Osteoblast (primary cell): ENCODE results near the gene TRIM56. TPM values are rescaled to one million over a fixed set of nuclear protein-coding genes. Genes with fewer than 3 reads are reported as not detected.
A peak's percentile ranks its signal among the peaks of the same experiment; 100 is the strongest.
"Not testable (repeated sequence)": the region's sequence is repeated elsewhere in the genome, so short reads cannot be mapped to it uniquely, and the experiment has no call there.

Experiments used
- DNase-seq: peaks from one replicate; pipeline ENCODE4 v3.0.0; 2011; ENCODE audit warnings: low spot score, mixed read lengths; ENCODE audit not compliant: insufficient read length; ENCODE audit errors: missing footprints
- H2AFZ ChIP-seq: 2 replicates; pipeline ENCODE4 v1.6.0; 2011; ENCODE audit warnings: mild to moderate bottlenecking, low read length
- H3K27ac ChIP-seq: 2 replicates; pipeline ENCODE4 v1.5.1; 2011; ENCODE audit warnings: mild to moderate bottlenecking, low read depth, low read length, moderate library complexity
- H3K27me3 ChIP-seq: 2 replicates; pipeline ENCODE4 v1.6.0; 2012; ENCODE audit warnings: mild to moderate bottlenecking, control low read depth, inconsistent platforms, low read length, moderate library complexity; ENCODE audit not compliant: insufficient read depth
- H3K36me3 ChIP-seq: 2 replicates; pipeline ENCODE4 v1.5.1; 2011; ENCODE audit warnings: mild to moderate bottlenecking, low read length, control low read depth, moderate library complexity; ENCODE audit not compliant: insufficient read depth
- H3K4me1 ChIP-seq: 2 replicates; pipeline ENCODE4 v1.5.1; 2011; ENCODE audit warnings: mild to moderate bottlenecking, low read length, control low read depth, moderate library complexity; ENCODE audit not compliant: insufficient read depth
- H3K4me2 ChIP-seq: 2 replicates; pipeline ENCODE4 v1.6.0; 2011; ENCODE audit warnings: mild to moderate bottlenecking, low read length; ENCODE audit not compliant: insufficient read depth
- H3K4me3 ChIP-seq: fragments of 200-600 bp; sonication (generic); 3 replicates; pipeline ENCODE4 v1.5.1; 2012; ENCODE audit warnings: mild to moderate bottlenecking, low read length, inconsistent platforms; ENCODE audit not compliant: insufficient read depth
- H3K79me2 ChIP-seq: 2 replicates; pipeline ENCODE4 v1.6.0; 2012; ENCODE audit warnings: mild to moderate bottlenecking, low read length, control low read depth, inconsistent platforms; ENCODE audit not compliant: insufficient read depth
- H3K9me3 ChIP-seq: 2 replicates; pipeline ENCODE4 v1.5.1; 2011; ENCODE audit warnings: low read depth, low read length, control low read depth
- H4K20me1 ChIP-seq: 2 replicates; pipeline ENCODE4 v1.6.0; 2012; ENCODE audit warnings: mild to moderate bottlenecking, low read length, control low read depth; ENCODE audit not compliant: insufficient read depth
- total RNA-seq: library from RNA; depleted of rRNA; stranded (reverse); fragments of >200 nt; gene quantifications from 2 replicates; pipeline ENCODE4 v1.2.3, GENCODE V29; 2012
- TF ChIP-seq, protein P1 (sequence below): IDR thresholded peaks from 2 replicates; pipeline ENCODE4 v1.5.1; 2011; ENCODE audit warnings: mild to moderate bottlenecking, low read depth, low read length, moderate library complexity; ENCODE audit errors: extremely low read depth

TRIM56 gene
- total RNA-seq, 1 donor = 13.8 TPM

DNA sequence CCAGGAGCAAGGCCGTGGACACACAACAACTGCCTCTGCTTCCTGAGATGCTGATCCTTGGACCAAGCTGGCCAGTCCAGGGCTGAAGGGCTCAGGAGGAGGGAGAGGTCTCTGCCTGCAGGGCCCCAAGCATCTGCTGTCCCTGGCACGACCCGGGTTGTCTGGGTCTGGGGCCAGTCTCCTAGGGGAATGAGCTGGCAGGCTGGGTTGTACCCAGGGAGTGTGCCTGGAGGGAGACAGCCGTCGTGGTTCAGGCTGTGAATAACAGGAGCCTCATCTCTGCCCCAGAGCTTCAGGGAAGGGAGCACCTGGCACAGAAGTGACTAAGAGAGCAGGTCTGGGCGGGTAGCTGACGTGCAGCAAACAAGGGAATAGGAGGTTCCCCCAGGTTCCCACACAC lies 23.7 kb downstream of the TRIM56 start:
- Histone ChIP-seq H3K27ac (peak overlapping the region; percentile 34), H3K27me3 (no peaks in the 10 kb centered on the region), H3K9me3 (no peaks in the 10 kb centered on the region), H3K36me3 (no peaks in the 10 kb centered on the region), H3K4me3 (no peak overlapping the region), H3K4me2 (no peak overlapping the region), H3K79me2 (no peaks in the 10 kb centered on the region), H3K4me1 (peaks cover 25% of the 10 kb centered on the region), H2AFZ (no peak overlapping the region), H4K20me1 (no peaks in the 10 kb centered on the region)
- peak; percentile 68 for DNase-seq
- TF ChIP-seq, protein P1, sequence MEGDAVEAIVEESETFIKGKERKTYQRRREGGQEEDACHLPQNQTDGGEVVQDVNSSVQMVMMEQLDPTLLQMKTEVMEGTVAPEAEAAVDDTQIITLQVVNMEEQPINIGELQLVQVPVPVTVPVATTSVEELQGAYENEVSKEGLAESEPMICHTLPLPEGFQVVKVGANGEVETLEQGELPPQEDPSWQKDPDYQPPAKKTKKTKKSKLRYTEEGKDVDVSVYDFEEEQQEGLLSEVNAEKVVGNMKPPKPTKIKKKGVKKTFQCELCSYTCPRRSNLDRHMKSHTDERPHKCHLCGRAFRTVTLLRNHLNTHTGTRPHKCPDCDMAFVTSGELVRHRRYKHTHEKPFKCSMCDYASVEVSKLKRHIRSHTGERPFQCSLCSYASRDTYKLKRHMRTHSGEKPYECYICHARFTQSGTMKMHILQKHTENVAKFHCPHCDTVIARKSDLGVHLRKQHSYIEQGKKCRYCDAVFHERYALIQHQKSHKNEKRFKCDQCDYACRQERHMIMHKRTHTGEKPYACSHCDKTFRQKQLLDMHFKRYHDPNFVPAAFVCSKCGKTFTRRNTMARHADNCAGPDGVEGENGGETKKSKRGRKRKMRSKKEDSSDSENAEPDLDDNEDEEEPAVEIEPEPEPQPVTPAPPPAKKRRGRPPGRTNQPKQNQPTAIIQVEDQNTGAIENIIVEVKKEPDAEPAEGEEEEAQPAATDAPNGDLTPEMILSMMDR = no peak

DNA sequence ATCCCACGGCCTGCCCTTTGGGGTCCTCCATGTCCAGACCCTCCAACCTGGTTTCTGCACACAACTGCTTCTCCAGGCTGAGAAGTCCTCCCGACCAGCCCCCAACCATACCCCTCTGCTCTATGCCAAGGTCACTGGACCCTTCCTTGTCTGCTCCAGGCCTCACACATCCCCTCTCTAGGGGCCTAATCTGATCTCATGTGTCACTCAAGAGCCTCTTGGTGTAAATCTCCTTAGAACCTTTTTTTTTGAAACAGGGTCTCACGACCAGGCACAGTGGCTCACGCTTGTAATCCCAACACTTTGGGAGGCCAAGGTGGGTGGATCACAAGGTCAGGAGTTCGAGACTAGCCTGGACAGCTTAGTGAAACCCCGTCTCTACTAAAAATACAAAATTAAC lies 24.1 kb downstream of the TRIM56 start:
- Histone ChIP-seq H2AFZ (no peak overlapping the region), H3K36me3 (no peaks in the 10 kb centered on the region), H3K4me2 (no peak overlapping the region), H4K20me1 (no peaks in the 10 kb centered on the region), H3K79me2 (no peaks in the 10 kb centered on the region), H3K27ac (peak overlapping the region; percentile 29), H3K27me3 (no peaks in the 10 kb centered on the region), H3K9me3 (no peaks in the 10 kb centered on the region), H3K4me1 (peaks cover 25% of the 10 kb centered on the region), H3K4me3 (no peak overlapping the region)
- DNase-seq = no peak
- TF ChIP-seq, protein P1 = no peak

DNA sequence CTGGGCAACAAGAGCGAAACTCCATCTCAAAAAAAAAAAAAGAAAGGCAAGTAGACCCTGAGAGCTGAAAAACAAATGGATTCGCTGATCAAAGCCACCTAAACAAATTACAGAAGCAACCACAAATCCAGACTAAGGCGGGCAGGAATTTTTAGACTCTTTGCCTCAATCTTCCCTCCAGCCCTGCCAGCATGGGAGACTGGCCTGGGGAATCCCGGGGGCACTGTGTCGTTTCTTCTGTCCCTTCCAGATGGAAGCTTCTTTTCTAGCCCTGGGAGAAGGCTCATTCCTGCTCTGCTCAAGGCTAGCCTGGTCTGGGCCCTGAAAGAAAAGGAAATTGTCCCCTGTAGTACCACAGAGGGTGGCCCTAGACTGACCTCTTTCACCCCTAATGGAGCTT lies 26.0 kb downstream of the TRIM56 start:
- H3K4me1 ChIP-seq = peaks cover 29% of the 10 kb centered on the region
- DNase-seq = no peak
- no peaks in the 10 kb centered on the region for H4K20me1 ChIP-seq
- TF ChIP-seq, protein P1 = no peak
- H3K4me3 ChIP-seq = no peak overlapping the region
- no peaks in the 10 kb centered on the region for H3K9me3 ChIP-seq
- H3K27me3 ChIP-seq = no peaks in the 10 kb centered on the region
- H3K27ac ChIP-seq = no peak overlapping the region
- H3K36me3 ChIP-seq = no peaks in the 10 kb centered on the region
- H3K79me2 ChIP-seq = no peaks in the 10 kb centered on the region
- H2AFZ ChIP-seq = no peak overlapping the region
- H3K4me2 ChIP-seq = no peak overlapping the region

DNA sequence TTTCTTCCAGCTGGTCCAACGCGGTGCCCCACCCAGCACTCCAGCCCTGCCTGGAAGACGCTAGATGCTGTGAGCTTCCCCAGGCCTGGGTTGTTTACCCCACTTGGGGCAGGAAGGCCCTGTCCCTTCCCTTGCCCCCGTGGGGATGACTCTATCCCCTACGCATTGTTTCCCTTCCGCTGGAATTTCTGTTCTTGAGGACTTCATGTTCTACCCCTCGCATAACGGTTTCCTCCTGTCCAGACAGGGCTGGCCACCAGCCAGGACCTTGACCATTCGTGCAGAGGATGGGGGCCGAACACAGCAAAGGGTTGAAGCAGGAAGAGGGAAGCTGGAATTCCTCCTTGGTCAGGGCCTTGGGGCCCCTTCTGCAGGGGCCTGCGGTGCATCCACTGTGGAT lies 27.0 kb downstream of the TRIM56 start:
- peak overlapping the region; percentile 53 for H3K27ac ChIP-seq
- H3K79me2 ChIP-seq = no peaks in the 10 kb centered on the region
- H3K4me2 ChIP-seq = no peak overlapping the region
- TF ChIP-seq, protein P1 = no peak
- peak; percentile 69 for DNase-seq
- H4K20me1 ChIP-seq = no peaks in the 10 kb centered on the region
- peaks cover 38% of the 10 kb centered on the region for H3K4me1 ChIP-seq
- H3K4me3 ChIP-seq = no peak overlapping the region
- H2AFZ ChIP-seq = peak overlapping the region; percentile 86
- no peaks in the 10 kb centered on the region for H3K9me3 ChIP-seq
- no peaks in the 10 kb centered on the region for H3K27me3 ChIP-seq
- H3K36me3 ChIP-seq = no peaks in the 10 kb centered on the region

DNA sequence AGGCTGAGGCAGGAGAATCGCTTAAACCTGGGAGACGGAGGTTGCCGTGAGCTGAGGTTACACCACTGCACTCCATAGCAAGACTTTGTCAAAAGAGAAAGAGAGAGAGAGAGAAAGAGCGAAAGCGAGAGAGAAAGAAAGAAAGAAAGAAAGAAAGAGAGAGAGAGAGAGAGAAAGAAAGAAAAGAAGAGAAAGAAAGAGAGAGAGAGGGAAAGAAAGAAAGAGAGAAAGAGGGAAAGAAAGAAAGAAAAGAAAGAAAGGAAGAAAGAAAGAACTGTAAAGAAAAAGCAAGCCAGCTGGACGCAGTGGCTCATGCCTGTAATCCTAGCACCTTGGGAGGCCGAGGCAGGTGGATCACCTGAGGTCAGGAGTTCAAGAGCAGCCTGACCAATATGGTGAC lies 27.9 kb downstream of the TRIM56 start:
- not testable (repeated sequence) for H4K20me1 ChIP-seq, H3K36me3 ChIP-seq, H3K4me2 ChIP-seq, DNase-seq, H3K9me3 ChIP-seq, H3K79me2 ChIP-seq, H3K4me3 ChIP-seq, H2AFZ ChIP-seq, H3K27me3 ChIP-seq
- peaks cover 41% of the 10 kb centered on the region for H3K4me1 ChIP-seq
- H3K27ac ChIP-seq = peak overlapping the region; percentile 53
